ENCODE data around the gene EPS8L2. TPM values are rescaled to one million over a fixed set of nuclear protein-coding genes. Genes with fewer than 3 reads are reported as not detected.

Gene EPS8L2
- total and polyA plus RNA-seq, 10 of the 15 experiments (the other 5 are each of a cell fraction or from before 2014, with no cell fraction given) = 0.76 to 20.0 (median 9.7) TPM

DNA sequence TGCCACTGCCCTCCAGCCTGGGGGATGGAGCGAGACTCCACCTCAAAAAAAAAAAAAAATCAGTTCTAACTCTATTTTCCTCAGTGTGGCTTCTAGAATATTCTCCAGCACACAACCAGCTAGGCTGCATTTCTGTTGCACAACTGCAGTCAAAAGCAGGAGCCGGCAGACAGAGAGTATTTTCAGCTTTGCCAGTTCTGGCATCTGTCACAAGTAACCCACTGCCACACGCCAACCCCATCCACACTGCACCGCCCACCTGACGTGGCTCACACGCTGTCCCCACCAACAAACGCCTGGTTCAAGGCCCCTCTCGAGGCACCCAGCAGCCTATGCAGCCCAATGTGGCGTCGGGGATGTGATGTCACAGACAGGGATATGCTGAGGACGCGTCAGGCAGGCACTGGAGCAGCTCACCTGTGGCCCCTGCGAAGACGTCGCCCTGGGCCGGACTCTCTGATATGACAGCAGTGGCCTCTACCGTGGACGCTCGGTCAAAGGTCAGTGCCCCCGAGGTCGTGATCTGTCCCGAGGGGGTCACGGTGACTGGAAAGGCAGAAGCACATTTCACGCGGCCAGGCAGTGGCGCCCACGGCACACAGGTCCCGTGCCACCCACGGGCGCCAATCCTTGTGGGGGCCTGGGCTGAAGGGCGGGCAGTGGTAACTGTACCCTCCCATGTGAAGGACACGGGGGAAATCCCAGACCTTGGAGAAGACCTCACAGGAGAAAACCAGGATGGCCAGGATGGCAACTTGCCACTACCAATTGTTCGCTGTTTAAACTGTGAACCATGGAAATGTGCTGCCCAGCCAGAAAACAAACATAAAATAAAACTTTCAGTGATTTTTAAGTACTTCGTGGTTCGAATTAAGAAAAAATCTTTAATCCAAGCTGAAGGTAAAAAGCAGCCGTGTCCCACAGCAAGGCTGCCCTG lies 26.5 kb upstream of the EPS8L2 start:
- no peaks in the 10 kb centered on the region for H3K27me3 ChIP-seq (replicated peaks in 1 of 2; ENCODE audit: control insufficient read depth in 2 of 2, insufficient read depth in 2 of 2, low read length in 1 of 2)
- H3K4me2 ChIP-seq (ENCODE audit: control insufficient read depth, insufficient read depth) = no peak overlapping the region
- no peak overlapping the region for H2AFZ ChIP-seq (ENCODE audit: control insufficient read depth, low read depth, low read length)
- in situ Hi-C loops (cut with MboI) = no loop called here
- RAD21 ChIA-PET (ENCODE audit: unreplicated experiment) = no interaction called here
- no TSS peak for BruUV-seq (replicated peaks)
- POLR2A ChIA-PET = interaction anchor here (0.6 kb wide), 2 partner anchors 12 to 65 kb away, joined by 4 read pairs; no protein-coding TSS in a partner anchor
- H3K4me1 ChIP-seq (ENCODE audit: control insufficient read depth, insufficient read depth, low read length) = no peaks in the 10 kb centered on the region
- CTCF ChIA-PET = no interaction called here
- FAIRE-seq (no peak), DNase-seq (ENCODE audit: low read depth, low spot score) (no peak), ATAC-seq (no peak)
- no peaks in the 10 kb centered on the region for H3K9me3 ChIP-seq (replicated peaks; ENCODE audit: control insufficient read depth, insufficient read depth, low read length)
- H3K4me3 ChIP-seq = no peak overlapping the region
- H3K27ac ChIP-seq (ENCODE audit: control insufficient read depth, insufficient read depth) = no peak overlapping the region
- SMC1A ChIA-PET (ENCODE audit: uncharacterized antibody, unreplicated experiment) = no interaction called here
- TF ChIP-seq TCF12 (IDR thresholded peaks at IDR 0.05; ENCODE audit: low read depth, low read length) (no peak), CHD2 (IDR thresholded peaks at IDR 0.05; ENCODE audit: borderline replicate concordance, low read depth, low read length) (no peak), NR2C2 (IDR thresholded peaks at IDR 0.05; ENCODE audit: borderline replicate concordance, control insufficient read depth, insufficient read length, low read depth) (no peak), TBL1XR1 (IDR thresholded peaks at IDR 0.05; ENCODE audit: low read depth, low read length) (no peak), ASH2L (IDR thresholded peaks at IDR 0.05; ENCODE audit: borderline replicate concordance, low read depth) (no peak)
- TF ChIP-seq, protein P1, sequence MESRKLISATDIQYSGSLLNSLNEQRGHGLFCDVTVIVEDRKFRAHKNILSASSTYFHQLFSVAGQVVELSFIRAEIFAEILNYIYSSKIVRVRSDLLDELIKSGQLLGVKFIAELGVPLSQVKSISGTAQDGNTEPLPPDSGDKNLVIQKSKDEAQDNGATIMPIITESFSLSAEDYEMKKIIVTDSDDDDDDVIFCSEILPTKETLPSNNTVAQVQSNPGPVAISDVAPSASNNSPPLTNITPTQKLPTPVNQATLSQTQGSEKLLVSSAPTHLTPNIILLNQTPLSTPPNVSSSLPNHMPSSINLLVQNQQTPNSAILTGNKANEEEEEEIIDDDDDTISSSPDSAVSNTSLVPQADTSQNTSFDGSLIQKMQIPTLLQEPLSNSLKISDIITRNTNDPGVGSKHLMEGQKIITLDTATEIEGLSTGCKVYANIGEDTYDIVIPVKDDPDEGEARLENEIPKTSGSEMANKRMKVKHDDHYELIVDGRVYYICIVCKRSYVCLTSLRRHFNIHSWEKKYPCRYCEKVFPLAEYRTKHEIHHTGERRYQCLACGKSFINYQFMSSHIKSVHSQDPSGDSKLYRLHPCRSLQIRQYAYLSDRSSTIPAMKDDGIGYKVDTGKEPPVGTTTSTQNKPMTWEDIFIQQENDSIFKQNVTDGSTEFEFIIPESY (IDR thresholded peaks at IDR 0.05) = no peak
- WGBS (ENCODE audit: insufficient coverage, insufficient replicate concordance, low lambda C conversion rate, missing lambda C conversion rate) = 97% methylated on average over 32 of the region's 36 CpGs
- peaks cover 4 to 13% of the 10 kb centered on the region in 2 experiments; a peak in 3 of 4 replicates for H3K36me3 ChIP-seq (ENCODE audit: control insufficient read depth in 2 of 2, insufficient read depth in 2 of 2, low read length in 1 of 2)
- no peak overlapping the region for H3K9ac ChIP-seq (ENCODE audit: control insufficient read depth, insufficient read depth, low read length)
- H4K20me1 ChIP-seq (ENCODE audit: control insufficient read depth, insufficient read depth) = no peaks in the 10 kb centered on the region
- intact Hi-C loops (cut with micrococcal nuclease; ENCODE audit: unreplicated experiment) = no loop called here
- no peaks in the 10 kb centered on the region for H3K79me2 ChIP-seq (ENCODE audit: control insufficient read depth, insufficient read depth, low read length)

Measured in GM12878 (cell line).